NCI-H2196 (cell line): ENCODE data around the gene DOK5.
"Not testable (repeated sequence)": the region's sequence is repeated elsewhere in the genome, so short reads cannot be mapped to it uniquely, and the experiment has no call there.

Experiments
- DNase-seq: peaks from one replicate; lab custom pipeline; 2025; ENCODE audit not compliant: unreplicated experiment; lab: John Stamatoyannopoulos, UW

The DOK5 gene

DNA sequence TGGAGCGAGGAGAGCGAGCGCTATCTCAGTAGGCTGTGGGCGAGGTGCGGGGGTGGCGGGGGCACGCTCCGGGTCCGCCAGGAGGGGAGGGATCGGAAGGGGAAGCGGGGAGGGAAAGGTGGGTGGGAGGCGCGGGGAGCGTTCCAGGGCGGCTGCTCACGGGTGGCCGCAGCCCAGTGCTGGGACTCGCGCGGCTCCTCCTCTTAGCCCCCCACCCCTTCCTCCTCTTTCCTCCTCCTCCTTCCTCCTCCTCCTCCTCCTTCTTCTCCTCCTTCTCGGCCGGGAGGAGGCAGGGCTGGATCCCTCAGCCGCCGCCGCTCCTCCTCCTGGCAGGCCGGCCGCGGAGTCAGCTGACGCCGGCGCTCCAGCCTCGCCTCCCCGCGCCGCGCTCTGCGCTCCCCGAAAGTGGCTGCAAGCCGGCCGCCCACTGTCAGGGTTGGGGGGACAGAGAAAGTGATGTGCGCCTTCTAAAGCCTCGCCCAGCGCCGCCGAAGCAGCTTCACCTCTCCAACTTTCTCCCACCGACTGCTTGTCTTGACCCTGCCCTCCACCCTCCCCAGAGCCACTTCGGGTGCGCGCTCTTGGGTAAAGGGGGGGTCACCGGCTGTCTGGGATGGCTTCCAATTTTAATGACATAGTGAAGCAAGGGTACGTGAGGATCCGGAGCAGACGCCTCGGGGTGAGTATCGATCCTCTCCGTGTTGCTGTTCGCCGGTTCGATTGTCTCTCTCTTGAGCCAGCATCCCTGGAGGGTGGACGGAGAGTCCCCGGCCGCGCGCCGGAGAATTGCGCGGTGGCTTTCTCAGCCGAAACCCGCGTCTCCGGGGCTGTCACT, at the start of gene DOK5:
TSS of gene DOK5 (plus strand) at position 260 of the 835 bp plus-strand sequence. CDS start at position 614, 354 bp downstream.
- DNase-seq, result no peak

DNA sequence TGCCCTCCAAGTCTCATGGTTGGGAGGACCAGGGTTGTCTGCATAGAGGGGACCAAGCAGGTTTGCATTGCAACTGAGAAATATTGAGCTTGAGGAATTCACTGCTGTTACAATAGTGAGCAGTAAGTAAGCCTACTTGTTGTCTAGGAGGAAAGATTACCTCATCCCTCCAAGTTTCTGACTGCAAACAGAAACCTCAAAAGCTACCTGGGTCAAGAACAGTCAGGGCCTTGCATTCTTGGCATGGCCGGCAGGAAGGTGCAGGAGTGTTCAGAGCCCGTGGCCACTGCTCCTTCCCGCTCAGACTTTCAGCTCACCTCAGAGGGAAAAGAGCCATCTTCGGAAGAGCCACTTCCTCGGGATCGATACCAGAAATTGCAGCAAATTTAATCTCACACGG, 46.0 kb upstream of the DOK5 start:
- DNase-seq, result no peak

DNA sequence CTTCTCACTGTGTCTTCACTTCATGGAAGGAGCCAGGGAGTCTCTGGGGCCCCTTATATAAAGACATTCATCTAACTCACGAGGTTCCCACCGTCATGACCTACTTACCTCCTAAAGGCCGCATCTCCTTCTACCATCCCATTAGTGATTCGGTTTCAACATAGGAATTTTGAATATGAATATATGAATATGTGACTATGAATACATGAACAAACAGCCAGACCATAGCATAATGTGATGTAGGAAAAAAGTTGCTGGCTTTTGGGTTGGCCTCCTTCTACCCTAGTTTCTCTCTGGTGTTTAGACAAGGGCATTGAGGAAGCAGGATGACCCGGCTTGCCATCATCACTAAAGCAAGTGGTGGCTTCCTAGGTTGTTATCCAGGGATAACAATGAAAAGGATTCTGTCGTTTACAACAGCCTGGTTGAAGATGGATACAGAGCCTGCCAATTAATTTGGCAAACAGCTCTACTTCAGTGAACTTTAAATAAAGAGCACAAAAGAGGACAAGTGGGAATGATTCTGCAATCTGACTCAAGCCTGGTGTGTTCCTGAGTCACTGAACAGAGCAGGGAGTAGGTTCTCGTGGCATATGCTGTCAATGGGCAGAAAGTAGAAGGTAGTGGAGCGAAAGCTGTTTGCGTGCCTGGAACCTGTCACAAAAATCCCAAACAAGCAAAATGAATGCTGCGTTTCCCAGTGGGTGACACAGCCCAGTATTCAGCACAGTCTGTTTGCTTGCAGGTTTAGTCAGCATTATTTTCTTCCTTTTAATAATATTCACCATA, 44.0 kb upstream of the DOK5 start:
- DNase-seq, result no peak

DNA sequence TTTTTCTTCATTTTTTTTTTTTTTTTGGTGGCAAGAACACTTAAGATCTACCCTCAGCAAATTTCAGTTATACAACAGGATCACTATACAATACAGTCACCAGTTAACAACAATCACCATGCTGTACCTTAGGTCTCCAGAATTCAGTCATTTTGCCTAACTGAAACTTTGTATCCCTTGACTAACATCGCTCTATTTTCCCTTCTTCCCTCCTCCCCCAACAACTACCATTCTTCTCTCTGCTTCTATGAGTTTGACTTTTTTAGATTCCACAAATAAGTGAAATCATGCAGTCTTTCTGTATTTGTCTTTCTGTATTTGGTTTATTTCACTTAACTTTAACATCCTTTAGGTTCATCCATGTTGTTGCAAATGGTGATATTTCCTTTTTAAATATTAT, 42.4 kb upstream of the DOK5 start:
- DNase-seq, result no peak

DNA sequence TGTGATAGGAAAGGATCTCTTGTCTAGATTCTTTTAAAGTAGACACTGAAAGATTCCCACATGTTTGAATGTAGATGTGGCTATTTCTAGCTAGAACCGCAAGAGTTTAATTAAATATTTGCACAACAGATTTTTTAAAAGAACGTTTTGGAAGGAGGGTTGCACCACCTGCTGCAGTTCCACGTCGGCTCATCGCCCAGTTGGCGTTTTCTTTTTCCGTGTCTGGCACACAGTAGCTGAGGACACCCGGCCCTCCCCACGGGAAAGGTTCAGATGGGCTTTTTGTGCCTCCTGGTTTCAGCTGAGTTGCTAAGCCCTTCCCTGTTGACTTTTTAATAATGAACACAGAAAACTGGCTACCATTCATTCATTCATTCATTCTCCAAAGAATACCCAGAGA, 41.8 kb upstream of the DOK5 start:
- no peak for DNase-seq

DNA sequence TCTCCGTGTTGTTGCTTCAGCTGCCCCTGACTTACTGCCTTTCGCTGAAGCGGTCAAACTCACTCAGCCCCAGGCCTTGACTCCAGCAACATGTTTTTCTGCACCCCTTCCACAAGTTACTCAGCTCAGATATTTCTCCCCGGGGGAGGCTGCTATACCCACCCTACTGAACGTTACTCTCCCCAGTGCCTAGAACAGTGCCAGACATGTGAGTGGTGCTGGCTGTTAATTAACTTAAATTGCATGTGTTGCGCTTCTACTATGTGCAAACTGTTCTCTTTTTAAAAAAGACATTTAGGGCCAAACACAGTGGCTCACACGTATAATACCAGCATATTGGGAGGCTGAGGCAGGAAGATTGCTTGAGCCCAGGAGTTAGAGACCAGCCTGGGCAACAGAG, 41.2 kb upstream of the DOK5 start:
- DNase-seq, result no peak

DNA sequence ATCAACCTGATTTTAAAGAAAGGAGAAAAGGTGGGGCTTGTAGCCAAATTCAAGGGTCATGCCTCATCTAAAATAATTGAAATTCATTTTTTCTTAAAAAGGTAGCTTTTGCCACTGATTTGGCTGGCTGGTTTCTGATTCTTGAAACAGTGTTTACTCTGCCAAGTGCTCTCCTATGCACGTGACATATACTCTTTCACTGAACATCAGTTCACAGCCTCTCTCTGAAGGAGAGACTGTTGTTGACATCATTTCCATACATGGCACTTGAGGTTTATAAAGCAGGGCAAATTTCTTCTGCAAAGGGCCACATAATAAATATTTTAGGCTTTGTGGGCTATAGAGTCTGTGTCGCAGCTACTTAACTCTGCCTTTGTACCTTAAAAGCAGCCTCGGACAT, 40.4 kb upstream of the DOK5 start:
- no peak for DNase-seq

DNA sequence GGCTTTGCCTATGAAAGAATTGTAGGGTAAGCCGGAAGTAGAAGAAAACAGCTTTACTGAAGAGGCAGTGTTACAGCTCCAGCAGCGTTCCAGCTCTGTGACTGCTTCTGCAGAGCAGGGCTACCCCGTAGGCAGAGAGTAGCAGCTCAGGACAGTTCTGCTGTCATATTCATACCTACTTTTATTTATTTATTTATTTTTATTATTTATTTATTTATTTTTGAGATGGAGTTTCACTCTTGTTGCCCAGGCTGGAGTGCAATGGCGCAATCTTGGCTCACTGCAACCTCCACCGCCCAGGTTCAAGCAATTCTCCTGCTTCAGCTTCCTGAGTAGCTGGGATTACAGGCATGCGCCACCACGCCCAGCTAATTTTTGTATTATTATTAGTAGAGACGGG, 39.0 kb upstream of the DOK5 start:
- not testable (repeated sequence) for DNase-seq

DNA sequence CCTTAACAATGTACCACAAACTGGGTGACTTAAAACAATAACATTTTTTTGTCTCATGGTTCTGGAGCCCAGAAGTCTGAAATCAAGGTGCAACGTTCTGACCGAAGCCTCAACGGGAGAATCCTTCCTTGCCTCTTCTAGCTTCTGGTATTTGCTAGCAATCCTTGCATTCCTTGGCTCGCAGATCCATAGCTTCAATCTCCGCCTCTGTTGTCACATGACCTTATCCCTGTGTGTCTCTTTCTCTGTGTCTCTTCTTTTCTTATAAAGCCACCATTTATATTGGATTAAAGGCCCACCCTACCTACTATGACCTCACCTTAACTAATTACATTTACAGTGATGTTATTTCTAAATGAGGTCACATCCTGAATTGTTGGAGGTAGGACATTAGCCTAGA, 37.2 kb upstream of the DOK5 start:
- DNase-seq, result no peak

DNA sequence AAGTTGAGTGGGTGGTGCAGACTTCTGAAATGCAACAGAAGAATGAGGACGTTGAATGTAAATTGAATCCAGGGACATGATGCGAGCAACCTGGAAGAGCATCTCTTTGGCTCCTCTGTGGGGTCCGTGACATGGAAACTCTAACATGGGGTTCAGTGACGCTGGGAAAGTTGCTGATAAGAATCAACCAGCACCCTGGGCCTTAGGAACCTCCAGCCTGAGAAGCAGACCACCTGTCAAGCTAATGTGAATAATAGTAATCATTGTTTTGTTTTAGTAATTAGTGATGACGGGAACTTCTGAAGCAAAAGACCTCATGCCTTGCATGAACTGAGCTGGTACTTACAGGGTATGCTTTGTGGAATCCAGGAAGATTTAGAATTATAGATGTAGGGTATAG, 25.2 kb upstream of the DOK5 start:
- no peak for DNase-seq

DNA sequence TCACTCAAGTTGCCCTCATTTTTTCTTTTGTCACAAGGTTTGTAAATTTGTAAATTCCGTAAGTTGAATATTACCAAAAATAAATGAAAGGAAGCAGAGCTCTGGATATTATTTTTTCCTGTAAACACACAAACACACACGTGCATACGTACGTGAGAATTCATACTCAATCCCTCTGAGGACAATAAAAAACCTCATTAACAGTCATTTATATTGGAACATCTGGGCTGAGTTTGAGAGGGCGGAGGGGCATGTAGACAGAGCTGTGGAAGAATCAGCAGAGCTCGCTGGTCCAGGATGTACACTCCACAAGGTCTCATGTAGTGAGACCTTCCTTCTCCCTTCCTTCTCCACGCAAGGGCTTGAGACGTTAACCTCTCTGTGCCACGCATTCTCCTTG, 24.2 kb upstream of the DOK5 start:
- no peak for DNase-seq

DNA sequence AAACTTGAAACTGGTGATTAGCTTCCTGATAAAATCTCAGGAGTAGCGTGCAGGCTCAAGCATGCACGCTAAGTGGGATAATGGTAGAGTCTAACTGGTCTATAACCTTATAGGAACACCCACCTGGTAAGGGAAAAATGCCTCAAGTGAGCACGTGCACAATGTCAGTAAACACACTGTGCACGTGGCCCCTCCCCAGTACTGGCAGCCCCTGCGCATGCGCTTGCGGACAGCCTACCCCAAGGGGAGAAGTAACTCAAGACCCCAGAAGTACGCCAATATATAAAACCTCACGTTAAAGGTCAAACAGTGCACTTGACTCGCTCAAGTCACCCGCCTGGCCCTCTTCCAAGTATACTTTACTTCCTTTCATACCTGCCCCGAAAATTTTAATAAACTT, 23.1 kb upstream of the DOK5 start:
- DNase-seq, result no peak

DNA sequence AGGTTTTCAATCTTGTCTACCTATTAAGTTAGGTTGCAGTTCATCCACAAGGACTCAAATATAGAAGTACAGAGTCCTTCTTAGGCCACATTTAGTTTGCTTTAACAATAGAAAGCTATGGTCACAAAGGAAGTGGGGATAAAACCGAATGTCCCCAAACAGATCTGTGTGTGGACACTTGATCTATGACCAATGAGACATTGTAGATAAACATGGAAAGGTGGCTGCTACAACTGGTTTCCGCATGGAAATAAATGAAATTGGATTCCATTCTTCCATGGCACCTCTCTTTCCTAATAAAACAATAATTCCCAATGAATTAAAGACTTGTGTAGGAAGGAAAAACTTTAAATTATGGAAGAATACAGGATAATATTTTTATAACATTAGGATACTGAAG, 20.4 kb upstream of the DOK5 start:
- no peak for DNase-seq

DNA sequence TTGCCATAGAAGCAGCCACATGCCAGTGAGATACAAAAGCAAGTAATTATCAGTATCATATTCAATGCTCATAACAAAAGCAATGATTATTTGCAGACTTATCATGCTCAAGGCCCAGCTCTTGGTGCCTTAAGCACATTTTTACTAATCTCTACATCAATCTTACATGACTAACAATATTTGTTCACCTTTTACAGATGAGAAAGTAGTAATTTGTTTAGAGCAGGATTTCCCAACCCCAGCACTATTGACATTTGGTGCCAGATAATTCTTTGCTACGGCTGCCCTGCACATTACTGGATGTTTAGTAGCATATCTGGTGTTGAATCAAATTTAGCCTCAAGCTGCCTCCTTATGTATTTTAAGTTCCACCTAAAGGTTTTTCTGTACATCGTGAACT, 19.0 kb upstream of the DOK5 start:
- no peak for DNase-seq

DNA sequence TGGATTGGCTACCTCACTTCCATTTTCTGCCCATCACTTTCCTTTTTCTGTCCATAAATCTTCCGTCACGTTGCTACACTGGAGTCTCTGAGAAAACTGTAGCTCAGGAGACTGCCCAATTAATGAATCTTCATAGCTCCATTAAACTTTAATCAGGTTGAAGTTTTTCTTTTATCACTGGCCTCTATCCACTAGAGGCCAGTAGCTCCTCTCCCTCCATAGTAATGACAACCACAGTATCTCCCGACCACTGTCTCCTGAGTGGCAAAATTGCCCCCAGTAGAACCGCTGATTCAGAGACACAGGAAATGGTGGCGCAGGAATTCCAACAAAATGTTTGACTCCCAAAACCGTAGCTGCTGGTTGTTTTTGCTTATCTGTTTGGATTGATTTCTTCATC, 18.4 kb upstream of the DOK5 start:
- DNase-seq, result no peak

DNA sequence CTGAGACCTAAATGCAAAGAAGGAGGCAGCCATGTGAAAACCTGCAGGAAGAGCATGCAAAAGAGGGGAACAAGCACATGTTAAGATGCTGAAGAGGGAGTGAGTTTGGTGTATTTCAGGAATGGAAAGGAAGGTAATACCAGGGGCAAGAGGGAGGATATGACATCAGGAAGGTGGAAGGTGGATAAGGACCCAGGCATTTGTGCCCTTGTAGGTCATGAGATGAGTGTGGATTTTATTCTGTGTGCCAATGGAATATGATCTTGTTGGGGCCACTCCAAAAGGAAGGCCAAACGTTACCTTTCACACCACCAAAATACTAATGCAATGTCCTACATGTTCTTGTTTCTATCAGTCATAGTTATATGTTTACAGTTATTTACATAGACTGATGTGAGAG, 17.2 kb upstream of the DOK5 start:
- DNase-seq, result no peak

DNA sequence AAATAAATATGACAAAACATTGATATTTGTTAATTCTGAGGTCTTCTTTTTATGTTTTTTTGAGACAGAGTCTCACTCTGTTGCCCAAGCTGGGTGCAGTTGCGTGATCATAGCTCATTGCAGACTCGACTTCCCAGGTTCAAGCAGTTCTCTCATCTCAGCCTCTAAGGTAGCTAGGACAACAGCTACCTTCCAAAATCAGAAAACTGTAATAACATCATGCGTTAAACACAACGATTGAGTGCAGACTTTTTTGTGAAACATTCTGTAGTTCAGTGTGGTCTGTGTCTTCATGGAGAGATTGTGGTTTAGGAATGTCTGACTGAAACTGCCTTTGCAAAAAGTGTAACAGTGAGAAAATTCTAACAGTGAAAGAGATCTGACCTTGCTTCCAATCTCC, 16.1 kb upstream of the DOK5 start:
- DNase-seq, result no peak

DNA sequence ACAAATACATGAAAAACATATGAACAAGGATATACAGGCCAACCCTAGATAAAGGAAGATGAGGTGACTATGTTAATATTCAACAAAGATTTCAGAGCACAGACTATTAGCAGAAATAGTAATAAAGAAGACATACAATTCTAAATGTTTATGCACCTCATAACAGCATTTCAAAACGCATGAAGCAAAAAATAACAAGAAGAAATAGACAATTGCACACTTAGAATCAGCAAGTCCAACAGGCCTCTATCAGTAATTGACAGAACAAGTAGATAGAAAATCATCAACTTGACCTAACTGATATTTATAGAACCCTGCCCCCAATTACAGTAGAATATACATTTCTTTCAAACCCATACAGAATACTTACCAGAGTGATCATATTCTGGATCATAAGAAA, 11.4 kb upstream of the DOK5 start:
- DNase-seq, result no peak

DNA sequence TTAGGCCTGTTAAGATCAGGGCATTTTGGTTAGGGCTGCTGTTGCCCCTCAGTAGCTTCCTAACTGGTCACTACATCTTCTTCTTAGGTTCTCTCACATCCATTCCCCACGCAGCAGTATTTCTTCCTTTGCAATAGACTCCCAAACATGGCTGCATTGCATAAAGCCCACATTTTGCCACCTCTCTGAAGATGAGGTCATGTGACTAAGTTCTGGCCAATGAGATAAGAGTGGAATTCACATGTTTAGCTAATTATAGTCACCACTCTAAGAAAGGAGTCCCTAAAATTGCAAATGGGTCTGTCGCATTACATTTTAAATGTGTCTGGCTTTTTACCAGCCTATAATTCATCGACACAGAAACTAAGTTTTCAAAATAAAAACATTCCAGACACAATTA, 9.3 kb upstream of the DOK5 start:
- DNase-seq, result no peak

DNA sequence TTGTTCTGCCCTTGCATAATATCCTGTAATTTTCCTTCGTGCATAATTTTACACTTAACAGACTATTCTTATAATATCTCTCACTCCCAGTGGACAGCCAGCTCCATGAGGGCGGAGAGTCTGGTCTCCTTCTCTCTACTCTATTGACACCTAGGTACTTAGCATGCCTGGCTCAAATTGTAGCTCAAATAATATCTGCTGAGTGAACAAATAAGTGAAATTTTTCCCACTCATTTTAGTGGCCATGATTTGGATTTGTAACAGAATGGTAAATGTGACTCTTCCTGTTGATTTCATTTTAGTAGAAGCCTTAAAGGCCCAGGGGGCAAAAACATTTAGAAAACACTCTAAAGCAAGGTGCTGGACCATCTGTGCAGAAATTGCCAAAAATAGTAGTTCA, 7.8 kb upstream of the DOK5 start:
- no peak for DNase-seq

DNA sequence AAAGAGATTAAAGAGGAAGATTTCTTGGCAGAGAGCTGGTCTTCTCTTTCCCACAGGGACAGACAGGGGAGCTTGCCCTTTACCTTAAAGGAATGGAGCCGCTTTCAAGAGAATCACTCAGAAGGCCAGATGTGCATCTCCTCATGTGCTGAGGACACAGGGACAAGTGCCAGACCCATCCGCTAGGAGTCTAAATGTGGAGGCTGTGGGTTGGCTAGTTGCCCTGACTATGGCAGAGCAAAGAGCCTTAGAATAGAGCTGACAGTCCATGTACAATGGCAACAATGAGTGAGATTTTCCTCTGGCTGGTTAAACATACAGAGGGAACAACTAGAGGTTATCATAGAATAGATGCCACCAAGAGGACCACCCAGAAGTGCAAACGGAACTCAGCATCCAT, 7.3 kb upstream of the DOK5 start:
- no peak for DNase-seq

DNA sequence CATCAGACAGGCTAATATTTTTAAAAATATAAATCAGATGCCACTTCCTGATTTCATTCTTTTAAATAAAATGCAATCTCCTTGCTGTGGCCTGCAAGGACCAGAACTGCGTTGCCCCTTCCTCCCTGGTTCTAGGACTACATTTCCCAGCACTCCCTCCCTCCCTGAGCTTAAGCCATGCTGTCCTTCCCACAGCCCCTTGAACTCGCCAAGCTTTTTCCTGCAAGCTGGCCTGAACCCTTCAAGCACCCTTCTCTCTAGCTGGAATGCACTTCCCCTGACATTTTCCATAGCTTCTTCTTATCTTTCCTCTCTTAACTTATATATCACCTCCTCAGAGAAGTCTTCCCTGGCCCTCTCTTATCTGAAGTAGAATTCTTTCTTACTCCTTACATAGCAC, 6.1 kb upstream of the DOK5 start:
- no peak for DNase-seq

DNA sequence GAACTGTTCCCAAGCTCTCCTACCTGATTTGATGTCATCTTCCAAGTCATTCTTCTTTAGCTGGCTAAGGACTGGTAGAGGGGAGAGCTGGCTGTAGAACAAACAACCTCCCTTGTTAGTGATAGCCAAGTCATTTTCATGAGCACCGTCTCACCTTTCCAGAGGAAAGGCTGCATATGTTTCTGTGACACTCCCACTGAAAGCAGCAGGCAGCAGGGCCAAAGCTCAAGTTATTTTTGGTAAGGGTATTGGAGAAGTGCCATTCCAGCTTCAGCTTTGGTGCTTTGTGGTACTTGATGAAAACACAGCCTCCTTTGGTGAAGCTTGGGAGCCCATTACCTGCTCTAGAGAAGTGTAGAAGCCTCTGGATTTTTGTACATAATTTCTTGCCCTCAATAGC, 5.4 kb upstream of the DOK5 start:
- no peak for DNase-seq
